Measurements from ENCODE around the gene MAGEC2. TPM values are rescaled to one million over a fixed set of nuclear protein-coding genes. Genes with fewer than 3 reads are reported as not detected.

MAGEC2 gene
- total and polyA plus RNA-seq, 3 donors from 2014 or later, result 43.6 to 58.5 (median 52.8) TPM

DNA sequence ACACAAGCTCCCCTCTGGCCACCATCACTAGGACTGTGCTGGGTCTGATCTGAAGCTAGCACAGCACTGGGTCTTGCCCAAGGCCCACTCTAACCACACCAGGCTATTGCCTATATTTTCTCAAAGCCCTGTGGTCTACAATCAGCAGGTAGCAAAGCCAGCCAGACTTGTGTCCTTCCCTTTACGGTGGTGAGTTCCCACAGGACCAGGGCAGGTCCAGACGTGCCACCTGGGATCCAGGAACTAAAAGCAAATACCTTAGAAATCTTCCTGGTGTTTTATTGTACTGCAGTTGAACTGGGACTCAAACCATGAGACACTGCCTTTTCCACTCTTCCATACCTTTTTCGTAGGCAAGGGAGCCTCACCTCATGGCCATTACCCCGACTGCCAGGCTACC is 9.0 kb upstream of the MAGEC2 start:
- Histone ChIP-seq H3K27me3 (no peaks in the 10 kb centered on the region), H3K4me3 (no peak overlapping the region), H3K27ac (no peak overlapping the region), H3K9me3 (no peaks in the 10 kb centered on the region), H3K4me1 (no peaks in the 10 kb centered on the region), H3K36me3 (ENCODE audit: low read depth, missing control alignments) (no peaks in the 10 kb centered on the region)
- DNase-seq, result no peak
- WGBS, 2 donors, result 86 to 92% methylated on average over 4 of the region's 4 CpGs
- TF ChIP-seq POLR2A (IDR thresholded peaks at IDR 0.05), result no peak
- TF ChIP-seq, protein P1, sequence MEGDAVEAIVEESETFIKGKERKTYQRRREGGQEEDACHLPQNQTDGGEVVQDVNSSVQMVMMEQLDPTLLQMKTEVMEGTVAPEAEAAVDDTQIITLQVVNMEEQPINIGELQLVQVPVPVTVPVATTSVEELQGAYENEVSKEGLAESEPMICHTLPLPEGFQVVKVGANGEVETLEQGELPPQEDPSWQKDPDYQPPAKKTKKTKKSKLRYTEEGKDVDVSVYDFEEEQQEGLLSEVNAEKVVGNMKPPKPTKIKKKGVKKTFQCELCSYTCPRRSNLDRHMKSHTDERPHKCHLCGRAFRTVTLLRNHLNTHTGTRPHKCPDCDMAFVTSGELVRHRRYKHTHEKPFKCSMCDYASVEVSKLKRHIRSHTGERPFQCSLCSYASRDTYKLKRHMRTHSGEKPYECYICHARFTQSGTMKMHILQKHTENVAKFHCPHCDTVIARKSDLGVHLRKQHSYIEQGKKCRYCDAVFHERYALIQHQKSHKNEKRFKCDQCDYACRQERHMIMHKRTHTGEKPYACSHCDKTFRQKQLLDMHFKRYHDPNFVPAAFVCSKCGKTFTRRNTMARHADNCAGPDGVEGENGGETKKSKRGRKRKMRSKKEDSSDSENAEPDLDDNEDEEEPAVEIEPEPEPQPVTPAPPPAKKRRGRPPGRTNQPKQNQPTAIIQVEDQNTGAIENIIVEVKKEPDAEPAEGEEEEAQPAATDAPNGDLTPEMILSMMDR (IDR thresholded peaks at IDR 0.05), result no peak
- intact Hi-C loops (cut with DNase I; ENCODE audit: low total_unique reads), result no loop called here

DNA sequence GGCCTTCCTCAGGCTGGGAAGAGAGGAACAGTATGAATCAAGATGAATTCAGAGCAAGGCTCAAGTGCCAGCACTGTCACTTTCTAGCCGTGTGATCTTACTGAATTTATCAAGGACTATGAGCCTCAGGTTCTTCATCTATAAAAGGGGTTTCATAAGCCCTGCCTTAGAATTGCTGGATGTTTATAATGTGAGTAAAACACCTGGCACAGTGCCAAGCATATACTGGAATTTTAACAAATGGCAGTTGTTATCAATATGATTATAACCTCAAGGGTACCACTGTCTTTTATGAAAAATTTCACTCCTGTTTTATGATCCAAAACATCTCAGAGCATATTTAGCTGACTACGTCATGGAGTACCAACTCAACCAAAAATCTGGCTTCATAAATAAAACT is 4.0 kb downstream of the MAGEC2 start:
- Histone ChIP-seq H3K27me3 (no peaks in the 10 kb centered on the region), H3K9me3 (no peaks in the 10 kb centered on the region), H3K4me1 (no peaks in the 10 kb centered on the region), H3K27ac (no peak overlapping the region), H3K4me3 (no peak overlapping the region), H3K36me3 (ENCODE audit: low read depth, missing control alignments) (no peaks in the 10 kb centered on the region)
- intact Hi-C loops (cut with DNase I; ENCODE audit: low total_unique reads), result no loop called here
- 65% methylated on average over 2 of the region's 2 CpGs for WGBS, 2 donors
- TF ChIP-seq, protein P1 (IDR thresholded peaks at IDR 0.05), result no peak
- no peak for TF ChIP-seq POLR2A (IDR thresholded peaks at IDR 0.05)
- no peak for DNase-seq

DNA sequence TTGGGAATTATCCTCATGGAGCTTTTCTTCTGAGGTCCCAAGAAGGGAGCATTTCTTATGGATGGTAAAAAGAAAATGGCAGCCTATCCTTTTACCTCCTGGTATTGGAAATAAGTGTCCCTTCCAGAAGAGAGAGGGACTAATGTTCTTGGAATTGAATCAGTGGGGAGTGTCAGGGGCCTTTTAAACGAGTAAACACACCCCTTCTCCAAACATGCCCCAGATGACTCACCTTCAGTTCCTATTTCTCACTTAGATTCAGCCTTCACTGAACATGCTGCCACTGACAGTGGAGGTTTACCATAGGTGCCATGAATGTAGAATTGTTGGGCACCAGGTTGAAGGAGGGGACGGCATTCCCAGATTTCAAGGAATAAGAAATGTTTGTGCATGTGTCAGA is 19.0 kb downstream of the MAGEC2 start:
- H3K4me1 ChIP-seq, result no peaks in the 10 kb centered on the region
- no peaks in the 10 kb centered on the region for H3K27me3 ChIP-seq
- intact Hi-C loops (cut with DNase I; ENCODE audit: low total_unique reads), result no loop called here
- no peak for DNase-seq
- no peak overlapping the region for H3K4me3 ChIP-seq
- 84 to 89% methylated on average over 2 of the region's 2 CpGs for WGBS, 2 donors
- TF ChIP-seq POLR2A (IDR thresholded peaks at IDR 0.05), result no peak
- TF ChIP-seq, protein P1 (IDR thresholded peaks at IDR 0.05), result no peak
- H3K9me3 ChIP-seq, result no peaks in the 10 kb centered on the region
- H3K27ac ChIP-seq, result no peak overlapping the region
- no peaks in the 10 kb centered on the region for H3K36me3 ChIP-seq (ENCODE audit: low read depth, missing control alignments)

DNA sequence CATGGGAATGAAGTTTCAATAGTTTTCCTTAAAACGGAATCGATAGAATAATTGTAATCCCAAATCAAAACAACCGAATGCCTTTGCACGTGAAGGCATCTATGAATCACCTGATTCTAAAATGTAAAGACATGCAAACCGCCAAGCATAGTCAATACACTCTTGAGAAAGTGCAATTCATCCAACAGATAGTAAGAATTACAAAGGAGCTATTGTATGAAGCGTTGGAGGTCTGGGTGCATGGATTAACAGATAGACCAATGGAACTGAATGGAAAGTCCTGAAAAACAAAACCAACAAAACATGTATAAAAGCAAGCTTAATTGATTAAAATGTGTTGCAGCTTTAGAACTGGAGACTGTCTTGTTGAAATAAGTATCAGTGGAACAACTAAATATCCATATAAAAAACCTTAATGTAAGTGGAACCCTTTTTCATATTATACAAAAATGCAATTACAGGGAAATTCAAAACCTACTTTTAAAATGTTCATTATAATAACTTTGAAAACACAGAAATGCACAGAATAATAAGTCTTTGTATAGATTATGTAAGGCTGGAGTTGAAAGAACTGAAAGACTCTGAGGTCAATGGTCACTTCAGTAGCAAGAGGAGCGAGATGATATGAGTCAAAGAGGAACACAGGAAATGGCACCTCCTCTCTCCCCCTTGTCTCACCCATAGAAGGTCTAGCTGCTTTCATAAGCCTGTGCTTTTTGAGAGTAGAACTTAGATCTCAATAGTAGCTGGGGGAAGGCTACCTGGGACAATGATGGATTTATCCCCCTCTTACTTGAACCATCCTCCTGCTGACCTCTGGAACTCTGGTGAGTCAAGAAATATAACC is 20.1 kb downstream of the MAGEC2 start:
- TF ChIP-seq, protein P1 (IDR thresholded peaks at IDR 0.05), result no peak
- TF ChIP-seq POLR2A (IDR thresholded peaks at IDR 0.05), result no peak
- 82 to 91% methylated on average over 7 of the region's 7 CpGs for WGBS, 2 donors
- Histone ChIP-seq H3K36me3 (ENCODE audit: low read depth, missing control alignments) (no peaks in the 10 kb centered on the region), H3K9me3 (no peaks in the 10 kb centered on the region), H3K27me3 (no peaks in the 10 kb centered on the region), H3K4me3 (no peak overlapping the region), H3K27ac (no peak overlapping the region), H3K4me1 (no peaks in the 10 kb centered on the region)
- intact Hi-C loops (cut with DNase I; ENCODE audit: low total_unique reads), result no loop called here
- DNase-seq, result no peak

DNA sequence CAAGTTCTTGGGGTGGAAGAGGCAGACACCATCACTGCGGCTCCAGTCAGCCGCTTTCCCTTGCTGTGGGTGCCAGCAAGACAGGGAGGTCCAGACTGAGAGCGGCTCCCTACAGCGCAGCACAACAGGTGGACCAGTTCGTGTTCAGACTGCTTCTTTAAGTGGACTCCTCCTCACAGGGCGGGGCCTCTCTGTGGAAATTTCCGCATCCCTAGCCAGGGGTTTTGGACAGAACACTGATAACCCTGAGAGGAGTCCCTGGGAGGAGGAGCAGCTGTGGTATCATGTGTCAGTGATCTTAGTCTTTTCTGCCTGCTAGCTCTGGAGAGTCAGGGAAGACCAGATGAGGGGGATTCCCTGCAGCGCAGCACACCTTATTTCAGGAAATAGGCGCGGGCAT is 48.5 kb downstream of the MAGEC2 start:
- 50 to 92% methylated on average over 6 to 8 of the region's 10 CpGs for WGBS, 2 donors
- TF ChIP-seq POLR2A (IDR thresholded peaks at IDR 0.05), result no peak
- TF ChIP-seq, protein P1 (IDR thresholded peaks at IDR 0.05), result no peak
- H3K27me3 ChIP-seq, result no peaks in the 10 kb centered on the region
- no peak overlapping the region for H3K4me3 ChIP-seq
- no peaks in the 10 kb centered on the region for H3K36me3 ChIP-seq (ENCODE audit: low read depth, missing control alignments)
- H3K27ac ChIP-seq, result no peak overlapping the region
- H3K9me3 ChIP-seq, result no peaks in the 10 kb centered on the region
- no peak for DNase-seq
- intact Hi-C loops (cut with DNase I; ENCODE audit: low total_unique reads), result no loop called here
- no peaks in the 10 kb centered on the region for H3K4me1 ChIP-seq
